Prostate gland (tissue), 2 donors: ENCODE data around the gene SHKBP1. TPM values are rescaled to one million over a fixed set of nuclear protein-coding genes. Genes with fewer than 3 reads are reported as not detected.

Source experiments
- DNase-seq: peaks from one replicate; pipeline ENCODE4 v3.0.0-alpha.2; 2019; ENCODE audit warnings: low spot score
- H3K27ac ChIP-seq, 2 donors: fragments of 200-600 bp; sonication (generic); 2 replicates each; pipeline ENCODE4 v1.5.1; 2017 to 2019
- H3K27me3 ChIP-seq: fragments of 200-600 bp; sonication (generic); replicated peaks from 2 replicates; pipeline ENCODE4 v1.5.1; 2019; ENCODE audit not compliant: insufficient read depth
- H3K36me3 ChIP-seq, 2 donors: fragments of 200-600 bp; sonication (generic); 1 replicate in 1 of 2; 2 replicates in 1 of 2; pipeline versions ENCODE4 v1.5.1 to v1.8.1; 2017 to 2019
- H3K4me1 ChIP-seq: fragments of 200-600 bp; sonication (generic); replicated peaks from 2 replicates; pipeline ENCODE4 v1.5.1; 2019
- H3K4me3 ChIP-seq, 2 donors: fragments of 200-600 bp; sonication (generic); 2 replicates each; pipeline ENCODE4 v1.5.1; 2017 to 2019
- H3K9me3 ChIP-seq: fragments of 200-600 bp; sonication (generic); 2 replicates; pipeline ENCODE4 v1.5.1; 2017
- CTCF ChIP-seq, 4 experiments: fragments of 200-600 bp in 2 of 4; fragments of 450-650 bp in 2 of 4; sonication (generic) in 2 of 4; IDR thresholded peaks; 1 replicate in 3 of 4; 2 replicates in 1 of 4; pipeline ENCODE4 v1.5.1; 2016 to 2019; ENCODE audit warnings: antibody characterized with exemption in 4 of 4, mild to moderate bottlenecking in 2 of 4, moderate library complexity in 2 of 4
- POLR2A ChIP-seq: fragments of 450-650 bp; IDR thresholded peaks from one replicate; pipeline ENCODE4 v1.6.1; 2016; ENCODE audit warnings: antibody characterized with exemption, mild to moderate bottlenecking
- POLR2AphosphoS5 ChIP-seq: sonication (generic); formaldehyde crosslinking; IDR thresholded peaks from one replicate; pipeline ENCODE4 v1.6.1; 2017; ENCODE audit warnings: antibody characterized with exemption
- WGBS: methylation state at CpG from one replicate; pipeline ENCODE4 v1.1.5; 2018; 5-methylcytosine and 5-hydroxymethylcytosine counted together
- intact Hi-C: fragments of 100-400 bp; cut with DNase I; formaldehyde crosslinking; loops from one replicate; pipeline ENCODE4 v1.14.2; 2022
- total RNA-seq, 2 donors: library from RNA; depleted of rRNA; stranded (reverse); fragments of >200 nt; gene quantifications; one replicate each; pipeline ENCODE4 v1.1.0, GENCODE V29; 2016

The SHKBP1 gene
- total RNA-seq, 2 donors from 2014 or later = 54.6 to 91.6 TPM

- 6% methylated on average over 18 of the region's 18 CpGs for WGBS
- intact Hi-C loops = loop anchor here (2.0 to 10.0 kb wide), 2 partner anchors 31 to 139 kb away; partner anchors contain the start of genes BLVRB and SPTBN4
- H3K27ac ChIP-seq = peak overlapping the region; percentile 81 to 87
- H3K36me3 ChIP-seq = no peaks in the 10 kb centered on the region
- H3K4me1 ChIP-seq = peaks cover 23% of the 10 kb centered on the region
- H3K9me3 ChIP-seq = no peaks in the 10 kb centered on the region
- no peaks in the 10 kb centered on the region for H3K27me3 ChIP-seq
- peak overlapping the region; percentile 20 to 30 for H3K4me3 ChIP-seq
- no peak for DNase-seq
- TF ChIP-seq CTCF (IDR thresholded peaks at IDR 0.05) = no peak
Measured at GRCh38 chr19:40604171-40604646, 27.5 kb downstream of the SHKBP1 start.

- H3K36me3 ChIP-seq = no peaks in the 10 kb centered on the region
- no peak for DNase-seq
- H3K27ac ChIP-seq = peak overlapping the region; percentile 81 to 87
- H3K9me3 ChIP-seq = no peaks in the 10 kb centered on the region
- intact Hi-C loops = loop anchor here (2.0 to 10.0 kb wide), 2 partner anchors 30 to 140 kb away; partner anchors contain the start of genes BLVRB and SPTBN4
- 34% methylated on average over 22 of the region's 29 CpGs for WGBS
- peak overlapping the region; percentile 31 to 36 for H3K4me3 ChIP-seq
- peaks cover 23% of the 10 kb centered on the region for H3K4me1 ChIP-seq
- TF ChIP-seq POLR2A = no peak
- H3K27me3 ChIP-seq = no peaks in the 10 kb centered on the region
Measured at GRCh38 chr19:40604647-40605215, 28.1 kb downstream of the SHKBP1 start.

GRCh38 chr19:40605216-40605971, 28.7 kb downstream of the SHKBP1 start:
- peaks cover 18% of the 10 kb centered on the region for H3K4me1 ChIP-seq
- peak overlapping the region; percentile 81 to 87 for H3K27ac ChIP-seq
- no peaks in the 10 kb centered on the region for H3K36me3 ChIP-seq
- TF ChIP-seq POLR2A (peak; percentile 70), CTCF (IDR thresholded peaks at IDR 0.05) (peak in 3 of 4 experiments; percentile 37 to 50 (median 45)), POLR2AphosphoS5 (peak; percentile 46)
- intact Hi-C loops = loop anchor here (2.0 to 10.0 kb wide), 2 partner anchors 29 to 141 kb away; partner anchors contain the start of genes BLVRB and SPTBN4
- 3% methylated on average over 67 of the region's 71 CpGs for WGBS
- no peaks in the 10 kb centered on the region for H3K27me3 ChIP-seq
- peak overlapping the region; percentile 31 to 36 for H3K4me3 ChIP-seq
- peak; percentile 77 for DNase-seq
- H3K9me3 ChIP-seq = no peaks in the 10 kb centered on the region

- Histone ChIP-seq H3K4me3 (no peak overlapping the region), H3K4me1 (peaks cover 13% of the 10 kb centered on the region), H3K9me3 (no peaks in the 10 kb centered on the region), H3K27ac (no peak overlapping the region), H3K36me3 (no peaks in the 10 kb centered on the region), H3K27me3 (no peaks in the 10 kb centered on the region)
- WGBS = 72% methylated on average over 31 of the region's 31 CpGs
- intact Hi-C loops = loop anchor here (10.0 kb wide), 1 partner anchor 143 kb away; the partner anchor contains the start of genes BLVRB and SPTBN4
- DNase-seq = no peak
- TF ChIP-seq POLR2AphosphoS5 = no peak
- TF ChIP-seq POLR2A = no peak
- no peak for TF ChIP-seq CTCF (IDR thresholded peaks at IDR 0.05)
Measured at GRCh38 chr19:40607311-40608239, 30.9 kb downstream of the SHKBP1 start.
